ENCODE results near the gene KRTAP2-1.
"Not testable (repeated sequence)": the region's sequence is repeated elsewhere in the genome, so short reads cannot be mapped to it uniquely, and the experiment has no call there.

Gene KRTAP2-1

GRCh38 chr17:41046735-41047465 lies at the start of gene KRTAP2-1:
Gene KRTAP2-1 (minus strand): TSS chr17:41047316. CDS start chr17:41047267, 49 bp downstream.
- not testable (repeated sequence) for DNase-seq (ENCODE audit: low spot score)

- DNase-seq (ENCODE audit: low spot score): no peak
Observed at GRCh38 chr17:41096055-41096454, 48.9 kb upstream of the KRTAP2-1 start.

GRCh38 chr17:41088760-41089352 lies 41.7 kb upstream of the KRTAP2-1 start:
- DNase-seq (ENCODE audit: low spot score): not testable (repeated sequence)

GRCh38 chr17:41084100-41084856 lies 37.2 kb upstream of the KRTAP2-1 start, which contains the start of gene KRTAP4-7:
Gene KRTAP4-7 (plus strand): TSS chr17:41084150. CDS start chr17:41084207, 57 bp downstream.
- not testable (repeated sequence) for DNase-seq (ENCODE audit: low spot score)

- not testable (repeated sequence) for DNase-seq (ENCODE audit: low spot score)
Observed at GRCh38 chr17:41083427-41083826, 36.3 kb upstream of the KRTAP2-1 start.

- no peak for DNase-seq (ENCODE audit: low spot score)
Observed at GRCh38 chr17:41082626-41083025, 35.5 kb upstream of the KRTAP2-1 start.

- DNase-seq (ENCODE audit: low spot score): no peak
Observed at GRCh38 chr17:41076788-41077187, 29.7 kb upstream of the KRTAP2-1 start.

GRCh38 chr17:41073676-41074075 lies 26.6 kb upstream of the KRTAP2-1 start:
- no peak for DNase-seq (ENCODE audit: low spot score)

GRCh38 chr17:41071606-41072360 lies 24.7 kb upstream of the KRTAP2-1 start:
- DNase-seq (ENCODE audit: low spot score): no peak

- no peak for DNase-seq (ENCODE audit: low spot score)
Observed at GRCh38 chr17:41069031-41069430, 21.9 kb upstream of the KRTAP2-1 start.

GRCh38 chr17:41067281-41067680 lies 20.2 kb upstream of the KRTAP2-1 start:
- no peak for DNase-seq (ENCODE audit: low spot score)

GRCh38 chr17:41065829-41066624 lies 18.9 kb upstream of the KRTAP2-1 start, which contains the start of gene KRTAP2-4:
Gene KRTAP2-4 (minus strand): TSS chr17:41065879. CDS start chr17:41065845, 34 bp downstream.
- no peak for DNase-seq (ENCODE audit: low spot score)

- not testable (repeated sequence) for DNase-seq (ENCODE audit: low spot score)
Observed at GRCh38 chr17:41065016-41065689, 18.0 kb upstream of the KRTAP2-1 start.

- DNase-seq (ENCODE audit: low spot score): no peak
Observed at GRCh38 chr17:41064301-41064700, 17.2 kb upstream of the KRTAP2-1 start.

GRCh38 chr17:41063449-41063848 lies 16.3 kb upstream of the KRTAP2-1 start:
- DNase-seq (ENCODE audit: low spot score): no peak

GRCh38 chr17:41061964-41062363 lies 14.8 kb upstream of the KRTAP2-1 start:
- no peak for DNase-seq (ENCODE audit: low spot score)

GRCh38 chr17:41060052-41060604 lies 13.0 kb upstream of the KRTAP2-1 start, which contains the start of gene KRTAP2-3:
Gene KRTAP2-3 (minus strand): TSS chr17:41060114. CDS start chr17:41060050, 64 bp downstream.
- no peak for DNase-seq (ENCODE audit: low spot score)

- not testable (repeated sequence) for DNase-seq (ENCODE audit: low spot score)
Observed at GRCh38 chr17:41059276-41060051, 12.3 kb upstream of the KRTAP2-1 start.

- no peak for DNase-seq (ENCODE audit: low spot score)
Observed at GRCh38 chr17:41058741-41059140, 11.6 kb upstream of the KRTAP2-1 start.
